PC-9 (cell line): ENCODE measurements around the gene DCTN4. TPM values are rescaled to one million over a fixed set of nuclear protein-coding genes. Genes with fewer than 3 reads are reported as not detected.

Source experiments
- BruUV-seq: library from RNA; stranded (reverse); fragments of 400-500 nt; replicated peaks from 2 replicates; lab custom pipeline; 2021; lab: Mats Ljungman, UMichigan
- CTCF ChIA-PET: fragments of 300-600 bp; sonication (Branson Sonifier 250); formaldehyde crosslinking; loops from one replicate; lab custom pipeline; 2022; ENCODE audit warnings: antibody characterized with exemption; lab: Charles Lee
- POLR2A ChIA-PET: fragments of 300-600 bp; sonication (Branson Sonifier 250); formaldehyde crosslinking; loops from one replicate; lab custom pipeline; 2022; ENCODE audit warnings: antibody characterized with exemption; ENCODE audit not compliant: unreplicated experiment; lab: Charles Lee
- DNase-seq, 2 experiments: peaks; one replicate each; pipeline versions ENCODE4 v3.0.0 to v3.0.0-alpha.2; 2015 to 2022; ENCODE audit warnings: mixed read lengths in 1 of 2
- H2AFZ ChIP-seq: fragments of 200-600 bp; sonication (generic); 2 replicates; pipeline ENCODE4 v1.8.1; 2017; ENCODE audit warnings: antibody characterized with exemption
- H3F3A ChIP-seq: fragments of 200-600 bp; sonication (generic); 2 replicates; pipeline ENCODE4 v1.8.1; 2017; ENCODE audit warnings: antibody characterized with exemption, mild to moderate bottlenecking, low read depth; ENCODE audit not compliant: insufficient read depth
- H3K27ac ChIP-seq: fragments of 200-600 bp; sonication (generic); 2 replicates; pipeline ENCODE4 v1.6.1; 2016; ENCODE audit warnings: mixed run types
- H3K27me3 ChIP-seq: fragments of 200-600 bp; sonication (generic); 2 replicates; pipeline ENCODE4 v1.6.1; 2016; ENCODE audit warnings: low read depth, mixed run types; ENCODE audit not compliant: insufficient read depth
- H3K36me3 ChIP-seq: fragments of 200-600 bp; sonication (generic); 2 replicates; pipeline ENCODE4 v1.6.1; 2016; ENCODE audit warnings: low read depth, mixed run types
- H3K4me1 ChIP-seq: fragments of 200-600 bp; sonication (generic); replicated peaks from 2 replicates; pipeline ENCODE4 v1.6.1; 2016; ENCODE audit warnings: mixed run types; ENCODE audit not compliant: insufficient read depth
- H3K4me2 ChIP-seq: fragments of 200-600 bp; sonication (generic); 2 replicates; pipeline ENCODE4 v1.6.1; 2017; ENCODE audit warnings: mixed run types
- H3K4me3 ChIP-seq: fragments of 200-600 bp; sonication (generic); 2 replicates; pipeline ENCODE4 v1.6.1; 2016; ENCODE audit warnings: mixed run types
- H3K79me2 ChIP-seq: fragments of 200-600 bp; sonication (generic); 2 replicates; pipeline ENCODE4 v1.6.1; 2017; ENCODE audit warnings: low read depth, mixed run types
- H3K9me2 ChIP-seq: fragments of 200-600 bp; sonication (generic); 2 replicates; pipeline ENCODE4 v1.8.1; 2017; ENCODE audit warnings: mild to moderate bottlenecking; ENCODE audit not compliant: insufficient read depth
- H3K9me3 ChIP-seq: fragments of 200-600 bp; sonication (generic); 2 replicates; pipeline ENCODE4 v1.8.1; 2016; ENCODE audit warnings: low read depth; ENCODE audit not compliant: insufficient read depth
- H4K20me1 ChIP-seq: fragments of 200-600 bp; sonication (generic); 2 replicates; pipeline ENCODE4 v1.8.1; 2017; ENCODE audit not compliant: insufficient read depth
- EZH2 ChIP-seq: fragments of 200-600 bp; sonication (generic); IDR thresholded peaks from 2 replicates; pipeline ENCODE4 v1.8.0; 2017; ENCODE audit warnings: antibody characterized with exemption, low read depth
- intact Hi-C: fragments of 100-400 bp; cut with micrococcal nuclease; formaldehyde crosslinking; loops from one replicate; pipeline ENCODE4 v1.10.0; 2022; ENCODE audit not compliant: unreplicated experiment
- total RNA-seq: library from RNA; stranded (reverse); gene quantifications from 2 replicates; pipeline ENCODE4 v1.2.3, GENCODE V29; 2021
- TF ChIP-seq, protein P1 (sequence below): fragments of 200-600 bp; sonication (generic); conservative IDR thresholded peaks from 2 replicates; pipeline ENCODE4 v1.6.1; 2017; ENCODE audit warnings: mixed run types, antibody characterized with exemption, mild to moderate bottlenecking, moderate library complexity

Gene DCTN4
- total RNA-seq, 1 experiment from 2014 or later = 49.1 TPM

DNA sequence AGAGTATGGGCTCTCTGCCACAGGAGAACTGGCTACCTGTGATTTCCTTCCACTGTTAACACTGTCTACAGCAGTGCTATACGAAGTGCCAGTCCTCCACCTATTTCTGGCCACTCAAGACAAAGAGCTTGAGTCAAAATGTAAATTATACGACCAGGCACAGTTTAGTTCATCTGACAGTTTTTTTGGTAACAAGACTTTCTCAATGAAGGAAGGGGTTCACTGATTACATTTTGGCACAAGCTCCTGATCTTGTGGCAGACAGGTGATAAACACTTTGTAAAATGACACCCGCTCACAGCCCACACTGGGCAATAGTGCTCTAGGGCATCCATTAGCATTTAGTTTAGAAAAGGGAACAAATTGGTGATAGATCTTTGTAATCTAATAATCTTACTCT is 66.5 kb downstream of the DCTN4 start:
- peaks cover 32% of the 10 kb centered on the region; the same call in 1 of the 2 replicates for H3F3A ChIP-seq
- no peak overlapping the region for H3K4me2 ChIP-seq
- H3K36me3 ChIP-seq = peaks cover 57% of the 10 kb centered on the region
- H2AFZ ChIP-seq = no peak overlapping the region
- TF ChIP-seq, protein P1, sequence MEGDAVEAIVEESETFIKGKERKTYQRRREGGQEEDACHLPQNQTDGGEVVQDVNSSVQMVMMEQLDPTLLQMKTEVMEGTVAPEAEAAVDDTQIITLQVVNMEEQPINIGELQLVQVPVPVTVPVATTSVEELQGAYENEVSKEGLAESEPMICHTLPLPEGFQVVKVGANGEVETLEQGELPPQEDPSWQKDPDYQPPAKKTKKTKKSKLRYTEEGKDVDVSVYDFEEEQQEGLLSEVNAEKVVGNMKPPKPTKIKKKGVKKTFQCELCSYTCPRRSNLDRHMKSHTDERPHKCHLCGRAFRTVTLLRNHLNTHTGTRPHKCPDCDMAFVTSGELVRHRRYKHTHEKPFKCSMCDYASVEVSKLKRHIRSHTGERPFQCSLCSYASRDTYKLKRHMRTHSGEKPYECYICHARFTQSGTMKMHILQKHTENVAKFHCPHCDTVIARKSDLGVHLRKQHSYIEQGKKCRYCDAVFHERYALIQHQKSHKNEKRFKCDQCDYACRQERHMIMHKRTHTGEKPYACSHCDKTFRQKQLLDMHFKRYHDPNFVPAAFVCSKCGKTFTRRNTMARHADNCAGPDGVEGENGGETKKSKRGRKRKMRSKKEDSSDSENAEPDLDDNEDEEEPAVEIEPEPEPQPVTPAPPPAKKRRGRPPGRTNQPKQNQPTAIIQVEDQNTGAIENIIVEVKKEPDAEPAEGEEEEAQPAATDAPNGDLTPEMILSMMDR = no peak
- TF ChIP-seq EZH2 = no peak
- H3K79me2 ChIP-seq = no peaks in the 10 kb centered on the region
- no TSS peak for BruUV-seq
- H3K4me3 ChIP-seq = no peak overlapping the region
- POLR2A ChIA-PET = no interaction called here
- CTCF ChIA-PET = interaction anchor here (0.7 kb wide), 1 partner anchor 132 kb away, joined by 3 read pairs; no protein-coding TSS in a partner anchor
- H3K27ac ChIP-seq = no peak overlapping the region
- no peaks in the 10 kb centered on the region for H3K9me2 ChIP-seq
- H4K20me1 ChIP-seq = no peaks in the 10 kb centered on the region
- H3K27me3 ChIP-seq = no peaks in the 10 kb centered on the region
- H3K9me3 ChIP-seq = no peaks in the 10 kb centered on the region
- no peaks in the 10 kb centered on the region for H3K4me1 ChIP-seq
- intact Hi-C loops = no loop called here
- DNase-seq = no peak

DNA sequence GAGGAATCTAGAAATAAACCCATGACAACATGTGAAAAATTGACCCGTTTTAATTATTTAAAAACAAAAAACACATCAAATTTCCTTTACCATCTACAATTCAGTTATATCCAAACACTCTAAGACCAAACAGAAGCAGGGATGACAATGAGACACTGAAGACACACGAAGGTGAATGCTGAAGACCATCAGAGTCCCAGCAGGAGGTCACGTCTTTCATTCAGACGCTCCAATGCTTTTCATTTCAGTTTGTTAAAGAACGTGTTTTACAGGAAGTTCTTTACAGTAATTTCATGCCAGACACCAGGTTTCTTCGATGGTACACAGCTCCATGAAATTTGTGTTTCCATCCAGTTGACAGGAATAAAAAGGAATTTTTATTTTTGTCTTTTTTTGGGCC is 68.1 kb downstream of the DCTN4 start:
- H3K79me2 ChIP-seq = no peaks in the 10 kb centered on the region
- H3K4me3 ChIP-seq = no peak overlapping the region
- H3K9me2 ChIP-seq = no peaks in the 10 kb centered on the region
- peaks cover 32% of the 10 kb centered on the region; the same call in 1 of the 2 replicates for H3F3A ChIP-seq
- BruUV-seq = no TSS peak
- no peak overlapping the region for H3K4me2 ChIP-seq
- no peak overlapping the region for H2AFZ ChIP-seq
- POLR2A ChIA-PET = interaction anchor here (0.6 kb wide), 1 partner anchor 11 kb away, joined by 3 read pairs; no protein-coding TSS in a partner anchor
- DNase-seq = no peak
- no peaks in the 10 kb centered on the region for H3K4me1 ChIP-seq
- peaks cover 43% of the 10 kb centered on the region for H3K36me3 ChIP-seq
- no peak for TF ChIP-seq EZH2
- TF ChIP-seq, protein P1 = no peak
- intact Hi-C loops = no loop called here
- H3K27ac ChIP-seq = no peak overlapping the region
- H3K27me3 ChIP-seq = no peaks in the 10 kb centered on the region
- H3K9me3 ChIP-seq = no peaks in the 10 kb centered on the region
- CTCF ChIA-PET = no interaction called here
- H4K20me1 ChIP-seq = no peaks in the 10 kb centered on the region

DNA sequence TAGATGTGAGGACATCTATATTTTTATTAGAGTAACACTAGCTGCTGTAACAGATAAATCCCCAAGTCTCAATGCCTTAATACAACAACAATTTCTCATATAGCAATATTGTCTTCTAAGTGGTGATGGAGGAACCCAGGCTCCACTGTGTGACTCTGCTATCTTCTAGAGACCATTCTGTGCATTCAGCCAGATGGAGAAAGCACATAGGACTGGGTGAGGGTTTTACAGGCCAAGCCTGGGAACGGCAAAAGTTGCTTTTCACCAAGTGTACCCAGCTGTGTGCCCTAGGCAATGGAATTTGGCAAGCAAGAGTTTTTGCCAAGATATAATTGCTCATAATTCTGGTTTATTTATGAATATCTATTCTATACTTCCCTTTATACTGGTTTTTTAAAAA is 69.7 kb downstream of the DCTN4 start:
- H4K20me1 ChIP-seq = no peaks in the 10 kb centered on the region
- TF ChIP-seq, protein P1 = no peak
- TF ChIP-seq EZH2 = no peak
- no peak overlapping the region for H2AFZ ChIP-seq
- no peaks in the 10 kb centered on the region for H3K27me3 ChIP-seq
- H3K4me1 ChIP-seq = no peaks in the 10 kb centered on the region
- no peaks in the 10 kb centered on the region for H3K79me2 ChIP-seq
- no peaks in the 10 kb centered on the region for H3K9me2 ChIP-seq
- POLR2A ChIA-PET = no interaction called here
- CTCF ChIA-PET = no interaction called here
- no peak overlapping the region for H3K4me3 ChIP-seq
- intact Hi-C loops = no loop called here
- no peaks in the 10 kb centered on the region for H3K9me3 ChIP-seq
- BruUV-seq = no TSS peak
- no peak for DNase-seq
- peaks cover 27% of the 10 kb centered on the region for H3K36me3 ChIP-seq
- H3F3A ChIP-seq = peaks cover 33% of the 10 kb centered on the region; the same call in 1 of the 2 replicates
- H3K27ac ChIP-seq = no peak overlapping the region
- H3K4me2 ChIP-seq = no peak overlapping the region
